Hepatocyte (in vitro differentiated cells): ENCODE results near the gene M1AP.

ENCODE experiments used
- CTCF ChIP-seq: fragments of 200-600 bp; sonication (generic); IDR thresholded peaks from 2 replicates; pipeline ENCODE4 v1.5.1; 2016; ENCODE audit warnings: antibody characterized with exemption, mild to moderate bottlenecking; ENCODE audit not compliant: poor library complexity
- EZH2 ChIP-seq: fragments of 200-600 bp; sonication (generic); IDR thresholded peaks from 2 replicates; pipeline ENCODE4 v1.6.1; 2016; ENCODE audit warnings: antibody characterized with exemption, mild to moderate bottlenecking, borderline replicate concordance

- TF ChIP-seq CTCF (no peak), EZH2 (no peak)
Observed at GRCh38 chr2:74588664-74589063, 59.5 kb downstream of the M1AP start.
